GM20431 (cell line): ENCODE results near the gene CNP.
"Not testable (repeated sequence)": the region's sequence is repeated elsewhere in the genome, so short reads cannot be mapped to it uniquely, and the experiment has no call there.

Source experiments
- in situ Hi-C: fragments of 300-500 bp; cut with MseI, MboI; formaldehyde crosslinking; loops from one replicate; pipeline ENCODE4 v1.15.0; 2020; ENCODE audit warnings: low sequenced_read_pairs; ENCODE audit not compliant: unreplicated experiment

Gene CNP

DNA sequence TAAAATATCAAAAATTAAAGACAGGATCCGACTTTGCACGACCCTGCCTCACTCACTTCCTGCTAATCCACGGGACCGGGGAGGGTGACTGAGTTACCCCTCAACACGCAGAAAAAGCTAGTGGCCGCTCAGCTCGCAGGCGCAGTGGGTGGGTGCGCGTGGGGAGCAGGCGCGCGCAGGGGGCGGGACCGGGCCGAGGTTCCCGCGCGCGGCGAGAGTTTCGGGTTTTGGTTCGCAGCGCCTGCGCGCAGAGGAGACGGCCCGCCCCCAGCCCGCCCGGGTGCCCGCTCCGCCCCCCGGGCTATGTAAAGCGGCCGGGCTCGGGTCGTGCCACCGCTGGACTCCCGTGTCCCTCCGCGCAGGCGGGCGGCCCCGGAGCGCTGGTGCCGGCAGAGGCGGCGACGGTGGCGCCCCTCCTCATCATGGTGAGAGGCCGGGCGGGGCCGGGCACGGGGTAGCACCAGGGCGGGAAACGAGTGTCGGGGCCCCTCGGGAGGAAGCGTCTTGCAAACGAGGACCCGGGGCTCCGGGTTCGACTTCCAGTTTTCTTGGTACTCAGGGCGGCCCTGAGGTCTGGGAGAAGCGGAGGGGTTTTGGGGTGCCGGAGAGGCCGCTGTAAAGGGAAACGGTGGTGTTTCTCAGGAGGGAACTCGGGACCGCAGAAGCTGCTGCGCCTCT is at the start of gene CNP:
Gene CNP (plus strand): TSS at position 333 of the 678 bp plus-strand sequence. CDS start 90 bp downstream, at position 423.
- in situ Hi-C loops, result loop anchor here (10.0 kb wide), 1 partner anchor 148 kb away; the partner anchor contains the start of gene DHX58

DNA sequence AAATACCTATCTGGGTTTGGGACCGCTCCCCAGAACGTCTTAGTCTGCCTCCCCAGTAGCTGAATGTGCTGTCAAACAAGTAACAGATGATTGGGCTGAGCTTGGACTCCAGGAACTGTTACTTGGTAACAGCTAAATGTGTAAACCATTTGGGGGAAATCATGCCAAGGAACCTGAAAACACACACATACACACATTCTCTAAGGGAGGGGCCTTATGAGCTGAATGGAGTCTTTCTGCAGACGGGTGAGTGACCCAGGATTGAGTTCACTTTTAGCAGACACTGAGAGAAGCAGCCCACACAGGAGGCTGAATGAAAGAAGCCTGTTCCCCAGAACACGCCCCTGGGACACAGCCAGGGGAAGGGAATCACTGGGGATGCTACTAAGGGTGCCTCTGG is 49.4 kb upstream of the CNP start:
- in situ Hi-C loops, result no loop called here

- in situ Hi-C loops, result no loop called here
Measured at GRCh38 chr17:41917679-41918313, 48.8 kb upstream of the CNP start.

DNA sequence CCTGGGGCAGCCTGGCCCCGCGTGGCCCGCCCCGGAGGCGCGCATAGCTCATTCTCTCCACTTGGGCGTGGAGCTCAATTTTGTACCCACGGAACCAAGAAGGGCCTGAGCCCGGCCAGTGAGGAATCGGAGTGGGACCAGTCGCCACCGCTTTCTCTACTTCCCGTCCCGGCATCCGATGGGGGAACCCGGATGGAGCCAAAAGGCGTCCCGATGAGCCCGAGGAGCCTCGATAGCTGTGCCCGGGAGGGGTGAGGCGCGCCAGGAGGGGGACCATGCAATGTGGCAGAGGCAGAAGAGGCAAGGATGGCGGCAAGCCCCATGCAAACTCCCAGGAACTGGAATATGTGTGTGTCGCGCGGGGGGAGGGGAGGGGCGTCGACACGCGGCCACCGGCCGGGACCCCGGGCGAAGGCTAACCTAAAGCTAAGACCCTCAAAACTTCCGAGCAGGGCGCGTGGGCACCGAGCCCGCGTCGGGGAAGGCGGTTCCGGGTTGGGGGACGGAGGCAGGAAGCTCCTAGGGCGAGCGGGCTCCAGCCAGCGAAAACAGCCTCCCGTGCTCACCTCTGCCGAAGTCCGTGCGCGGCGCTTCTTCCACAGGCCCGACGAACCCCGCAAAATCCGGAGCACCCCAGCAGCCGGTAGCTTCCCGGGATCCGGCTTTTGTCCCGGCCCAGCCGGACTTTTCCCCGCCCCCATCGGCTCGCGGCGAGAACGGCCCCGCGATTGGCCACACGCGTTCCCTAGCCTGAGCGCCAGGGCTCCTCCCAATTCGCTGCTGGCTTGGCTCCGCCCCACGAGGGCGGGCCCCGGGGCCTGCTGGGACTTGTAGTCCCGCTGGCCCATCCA is 48.1 kb upstream of the CNP start, which contains the start of gene ACLY:
Gene ACLY (minus strand): TSS at position 638 of the 851 bp plus-strand sequence. CDS start 5,078 bp downstream, outside the sequence.
- in situ Hi-C loops, result no loop called here

DNA sequence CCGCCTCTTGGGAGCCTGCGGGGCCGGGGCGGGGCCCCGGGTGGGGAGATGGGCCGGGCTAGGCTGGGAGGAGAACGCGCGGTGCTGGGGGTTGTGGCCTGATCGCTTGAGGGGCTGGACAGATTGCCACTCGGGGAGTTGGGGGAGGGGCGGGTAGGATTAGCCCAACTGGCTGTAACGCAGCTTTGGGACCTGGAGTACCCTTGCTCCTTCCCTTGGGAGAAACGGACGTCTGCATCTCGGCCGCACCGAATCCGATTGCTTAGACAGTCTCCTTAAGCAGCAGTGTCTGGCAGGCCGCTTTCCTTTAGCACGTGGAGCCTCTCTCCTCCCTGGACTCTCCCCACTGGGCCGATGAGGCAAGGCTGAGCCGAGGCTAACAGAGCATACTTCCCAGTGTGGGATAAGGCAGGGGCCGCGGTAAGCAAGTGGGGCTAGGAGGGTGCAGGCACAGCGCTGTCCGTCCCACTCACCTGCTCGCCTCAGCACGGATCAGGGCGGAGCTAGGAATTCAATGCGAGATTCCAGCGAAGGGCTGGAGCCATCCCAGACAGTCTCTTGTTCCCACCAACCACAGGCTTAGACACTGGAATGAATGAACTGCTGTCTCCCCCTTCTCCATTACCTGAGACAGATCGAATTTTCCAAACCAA is 47.3 kb upstream of the CNP start:
- in situ Hi-C loops, result no loop called here

DNA sequence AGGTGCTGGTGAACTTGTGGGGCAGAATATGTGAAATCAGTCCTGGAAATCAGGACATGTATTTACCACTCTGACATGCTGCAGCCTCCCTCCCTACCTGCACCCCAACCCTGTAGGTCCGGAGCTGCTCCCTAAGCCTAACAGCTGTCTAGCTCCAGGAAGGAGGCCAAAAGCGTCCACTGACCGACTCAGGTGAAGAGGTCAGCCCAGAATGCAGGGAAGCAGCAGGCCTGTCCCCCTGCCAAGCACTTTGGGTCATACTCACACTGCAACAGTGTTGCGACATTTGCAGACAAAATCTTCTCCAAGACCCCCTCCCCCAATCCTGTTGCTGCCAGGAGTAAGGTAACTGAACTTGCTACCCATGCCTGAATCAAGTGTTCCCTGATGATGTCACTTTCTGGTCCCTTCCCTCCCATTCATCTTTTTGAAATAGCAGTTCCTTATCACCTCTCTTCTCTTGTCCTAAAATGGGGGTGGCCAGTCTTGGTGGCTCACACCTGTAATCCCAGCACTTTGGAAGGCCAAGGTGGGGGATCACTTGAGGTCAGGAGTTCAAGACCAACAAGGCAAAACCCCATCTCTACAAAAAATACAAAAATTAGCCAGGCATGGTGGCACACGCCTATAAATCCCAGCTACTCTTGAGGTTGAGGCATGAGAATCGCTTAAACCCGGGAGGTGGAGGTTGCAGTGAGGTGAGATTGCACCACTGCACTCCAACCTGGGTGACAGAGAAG is 46.6 kb upstream of the CNP start:
- in situ Hi-C loops, result no loop called here

DNA sequence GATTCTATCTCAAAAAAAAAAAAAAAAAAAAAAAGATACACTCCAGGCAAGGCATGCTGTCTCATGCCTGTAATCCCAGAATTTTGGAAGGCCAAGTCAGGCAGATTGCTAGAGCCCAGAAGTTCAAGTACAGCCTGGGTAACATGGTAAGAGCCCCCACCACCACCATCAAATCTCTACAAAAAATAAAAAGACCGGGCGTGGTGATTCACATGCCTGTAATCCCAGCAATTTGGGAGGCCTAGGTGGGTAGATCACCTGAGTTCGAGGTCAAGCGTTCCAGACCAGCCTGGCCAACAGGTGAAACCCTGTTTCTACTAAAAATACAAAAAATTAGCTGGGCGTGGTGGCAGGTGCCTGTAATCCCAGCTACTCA is 46.0 kb upstream of the CNP start:
- in situ Hi-C loops, result no loop called here

GRCh38 chr17:41925991-41926590 is 40.5 kb upstream of the CNP start:
- in situ Hi-C loops, result no loop called here

- in situ Hi-C loops, result no loop called here
Measured at GRCh38 chr17:41928693-41929251, 37.8 kb upstream of the CNP start.

- in situ Hi-C loops, result no loop called here
Measured at GRCh38 chr17:41930009-41930832, 36.4 kb upstream of the CNP start, which contains the start of gene ODAD4. TSS of gene ODAD4 (plus strand) at chr17:41930617. CDS start at chr17:41930724, 107 bp downstream.

DNA sequence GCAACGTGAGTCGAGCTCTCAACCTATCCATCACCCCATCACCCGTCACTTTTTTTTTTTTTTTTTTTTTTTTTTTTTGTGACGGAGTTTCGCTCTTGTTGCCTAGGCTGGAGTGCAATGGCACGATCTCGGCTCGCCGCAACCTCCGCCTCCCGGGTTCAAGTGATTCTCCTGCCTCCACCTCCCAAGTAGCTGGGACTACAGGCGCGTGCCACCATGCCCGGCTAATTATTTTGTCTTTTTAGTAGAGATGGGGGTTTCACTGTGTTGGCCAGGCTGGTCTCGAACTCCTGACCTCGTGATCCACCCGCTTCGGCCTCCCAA is 35.8 kb upstream of the CNP start:
- in situ Hi-C loops, result not testable (repeated sequence)

GRCh38 chr17:41931715-41932114 is 34.9 kb upstream of the CNP start:
- in situ Hi-C loops, result not testable (repeated sequence)

DNA sequence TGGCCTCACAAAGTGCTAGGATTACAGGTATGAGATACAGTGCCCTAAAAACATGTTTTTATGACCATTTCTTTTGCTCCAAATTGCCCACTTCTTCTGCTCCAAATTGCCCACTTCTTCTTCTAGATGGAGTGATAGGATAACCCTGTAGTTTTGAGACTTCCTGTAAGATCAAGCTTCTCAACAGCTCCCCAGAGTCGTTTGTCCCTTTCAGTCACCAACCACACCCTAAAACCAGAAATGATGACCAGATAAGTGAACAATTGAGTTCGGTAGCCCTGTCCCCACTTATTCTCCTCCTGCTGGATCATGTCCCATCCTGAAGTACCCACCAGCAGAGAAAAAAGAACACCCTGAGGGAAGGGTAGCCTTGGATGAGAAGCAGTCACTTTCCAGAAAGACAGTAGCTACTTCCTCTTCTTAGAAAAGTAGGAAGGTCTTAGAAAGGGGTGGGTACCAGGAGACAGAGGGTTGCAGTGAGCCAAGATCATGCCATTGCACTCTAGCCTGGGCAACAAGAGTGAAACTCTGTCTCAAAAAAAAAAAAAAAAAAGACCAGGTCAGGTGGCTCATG is 33.7 kb upstream of the CNP start:
- in situ Hi-C loops, result no loop called here

DNA sequence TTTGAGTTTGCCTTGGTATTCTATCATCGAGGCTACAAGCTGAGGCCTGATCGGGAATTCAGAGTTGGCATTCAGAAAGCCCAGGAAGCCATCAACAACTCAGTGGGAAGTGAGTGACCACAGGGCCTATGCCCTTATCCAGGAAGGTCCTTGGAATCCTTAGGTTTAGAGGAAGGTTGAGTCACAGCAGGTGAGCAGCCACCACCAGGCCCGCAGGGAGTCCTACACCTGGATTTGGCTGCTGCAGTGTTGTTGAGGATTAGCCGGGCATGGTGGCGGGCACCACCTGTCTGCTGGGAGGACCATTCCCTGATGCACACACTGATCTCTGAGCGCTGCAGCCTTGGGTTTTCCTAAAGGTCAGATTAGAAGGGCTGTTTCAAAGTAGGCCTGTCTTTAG is 31.0 kb upstream of the CNP start:
- in situ Hi-C loops, result no loop called here

GRCh38 chr17:41937970-41938954 is 28.3 kb upstream of the CNP start:
- in situ Hi-C loops, result no loop called here

DNA sequence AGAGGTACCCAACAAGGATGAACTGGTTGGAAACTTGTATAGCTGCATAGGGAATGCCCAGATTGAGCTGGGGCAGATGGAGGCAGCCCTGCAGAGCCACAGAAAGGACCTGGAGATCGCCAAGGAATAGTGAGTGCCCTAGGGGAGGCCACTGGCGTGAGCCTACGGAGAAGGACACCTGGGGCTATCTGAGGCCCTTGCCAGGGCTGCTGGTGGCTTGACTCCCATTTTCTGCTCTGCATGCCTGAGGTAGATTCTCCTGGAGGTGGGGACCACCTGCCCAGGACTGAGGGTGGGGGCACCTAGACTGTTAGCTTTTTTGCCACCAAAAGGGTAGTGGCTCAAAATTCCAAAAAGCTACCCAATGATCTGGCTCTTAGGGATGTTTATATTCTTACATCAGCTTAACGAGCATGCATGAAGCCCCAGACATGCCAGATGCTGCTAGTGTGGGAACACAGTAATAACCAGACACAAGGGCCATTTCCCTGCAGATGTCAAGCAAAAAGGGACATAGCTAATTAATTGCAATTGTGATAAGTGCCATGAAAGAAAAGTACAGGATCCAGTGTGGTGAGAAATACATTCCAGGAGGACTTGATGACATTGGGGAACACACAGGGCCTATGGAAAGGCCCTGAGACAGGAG is 27.4 kb upstream of the CNP start:
- in situ Hi-C loops, result no loop called here
